WTC11 (cell line): ENCODE results near the gene CEP131. TPM values are rescaled to one million over a fixed set of nuclear protein-coding genes. Genes with fewer than 3 reads are reported as not detected.

ENCODE experiments used
- ATAC-seq: fragments of 200-7000 bp; cut with Tn5 transposase; 2 replicates; pipeline ENCODE4 v1.10.0; 2021; ENCODE audit warnings: mild to moderate bottlenecking, moderate library complexity
- CTCF ChIA-PET: fragments of 300-600 bp; sonication (Branson Sonifier 250); formaldehyde crosslinking; loops from one replicate; lab custom pipeline; 2021; ENCODE audit warnings: antibody characterized with exemption; lab: Charles Lee
- POLR2A ChIA-PET: fragments of 350-600 bp; sonication (Branson Sonifier 250); formaldehyde crosslinking; loops from one replicate; lab custom pipeline; 2021; ENCODE audit warnings: antibody characterized with exemption; lab: Charles Lee
- DNase-seq: peaks from one replicate; pipeline ENCODE4 v3.0.0; 2021; ENCODE audit warnings: low spot score
- H3K27ac Mint-ChIP-seq: 2 replicates; pipeline ENCODE4 v1.8.0; 2021; ENCODE audit warnings: mixed read lengths
- H3K27me3 Mint-ChIP-seq: 2 replicates; pipeline ENCODE4 v1.8.0; 2021; ENCODE audit warnings: low read depth, mild to moderate bottlenecking, moderate library complexity, mixed read lengths
- H3K36me3 Mint-ChIP-seq: 2 replicates; pipeline ENCODE4 v1.8.0; 2021; ENCODE audit warnings: mixed read lengths
- H3K4me1 Mint-ChIP-seq: 2 replicates; pipeline ENCODE4 v1.8.0; 2022; ENCODE audit warnings: mixed read lengths
- H3K4me3 Mint-ChIP-seq: 2 replicates; pipeline ENCODE4 v1.8.0; 2021; ENCODE audit warnings: mild to moderate bottlenecking, moderate library complexity, mixed read lengths
- H3K9me3 Mint-ChIP-seq: 2 replicates; pipeline ENCODE4 v1.8.0; 2021; ENCODE audit warnings: mixed read lengths
- ATF1 ChIP-seq: sonication (generic); formaldehyde crosslinking; IDR thresholded peaks from 2 replicates; pipeline ENCODE4 v1.8.1; 2023; ENCODE audit warnings: mild to moderate bottlenecking, moderate library complexity, missing genetic modification reagents
- GABPB1 ChIP-seq: sonication (generic); formaldehyde crosslinking; IDR thresholded peaks from 2 replicates; pipeline ENCODE4 v1.8.1; 2023; ENCODE audit warnings: mild to moderate bottlenecking, missing genetic modification reagents
- IRF2 ChIP-seq: sonication (generic); formaldehyde crosslinking; IDR thresholded peaks from 2 replicates; pipeline ENCODE4 v1.8.0; 2022; ENCODE audit warnings: low read depth, missing genetic modification reagents, borderline replicate concordance
- NFATC4 ChIP-seq: fragments of 250-450 bp; sonication (Bioruptor Pico); IDR thresholded peaks from 2 replicates; pipeline ENCODE4 v1.9.0; 2021; ENCODE audit warnings: mild to moderate bottlenecking
- NR2C2 ChIP-seq: sonication (generic); formaldehyde crosslinking; IDR thresholded peaks from 2 replicates; pipeline ENCODE4 v1.8.0; 2022; ENCODE audit warnings: mild to moderate bottlenecking, missing genetic modification reagents
- NR3C1 ChIP-seq: sonication (generic); formaldehyde crosslinking; conservative IDR thresholded peaks from 2 replicates; pipeline ENCODE4 v1.8.1; 2023; ENCODE audit warnings: low read depth, mild to moderate bottlenecking, missing genetic modification reagents
- SOX15 ChIP-seq: fragments of 250-450 bp; sonication (Bioruptor Pico); IDR thresholded peaks from 2 replicates; pipeline ENCODE4 v1.9.0; 2021; ENCODE audit warnings: mild to moderate bottlenecking
- TP53 ChIP-seq: sonication (generic); formaldehyde crosslinking; IDR thresholded peaks from 2 replicates; pipeline ENCODE4 v1.8.1; 2023; ENCODE audit warnings: mild to moderate bottlenecking, missing genetic modification reagents
- ZNF219 ChIP-seq: sonication (generic); formaldehyde crosslinking; IDR thresholded peaks from 2 replicates; pipeline ENCODE4 v1.8.0; 2023; ENCODE audit warnings: missing genetic modification reagents, mild to moderate bottlenecking, borderline replicate concordance
- ZNF263 ChIP-seq: sonication (generic); formaldehyde crosslinking; IDR thresholded peaks from 2 replicates; pipeline ENCODE4 v1.8.1; 2022; ENCODE audit warnings: low read depth, mild to moderate bottlenecking, moderate library complexity, missing genetic modification reagents
- ZNF396 ChIP-seq: fragments of 250-450 bp; sonication (Bioruptor Pico); IDR thresholded peaks from 2 replicates; pipeline ENCODE4 v1.8.0; 2021; ENCODE audit warnings: mild to moderate bottlenecking, moderate library complexity, borderline replicate concordance
- total RNA-seq: library from RNA; stranded (reverse); gene quantifications from 3 replicates; pipeline ENCODE4 v1.2.3, GENCODE V29; 2021
- TF ChIP-seq, protein P1 (sequence below): sonication (generic); formaldehyde crosslinking; IDR thresholded peaks from 2 replicates; pipeline ENCODE4 v1.8.1; 2023; ENCODE audit warnings: mild to moderate bottlenecking, missing genetic modification reagents, borderline replicate concordance
- TF ChIP-seq, protein P2 (sequence below): fragments of 200-600 bp; IDR thresholded peaks from 2 replicates; pipeline ENCODE4 v1.8.0; 2022; ENCODE audit warnings: antibody characterized with exemption
- TF ChIP-seq, protein P3 (sequence below): fragments of 250-450 bp; sonication (Bioruptor Pico); conservative IDR thresholded peaks from 2 replicates; pipeline ENCODE4 v1.9.0; 2021; ENCODE audit warnings: mild to moderate bottlenecking

The CEP131 gene
- total RNA-seq, 1 experiment from 2014 or later = 35.2 TPM

DNA sequence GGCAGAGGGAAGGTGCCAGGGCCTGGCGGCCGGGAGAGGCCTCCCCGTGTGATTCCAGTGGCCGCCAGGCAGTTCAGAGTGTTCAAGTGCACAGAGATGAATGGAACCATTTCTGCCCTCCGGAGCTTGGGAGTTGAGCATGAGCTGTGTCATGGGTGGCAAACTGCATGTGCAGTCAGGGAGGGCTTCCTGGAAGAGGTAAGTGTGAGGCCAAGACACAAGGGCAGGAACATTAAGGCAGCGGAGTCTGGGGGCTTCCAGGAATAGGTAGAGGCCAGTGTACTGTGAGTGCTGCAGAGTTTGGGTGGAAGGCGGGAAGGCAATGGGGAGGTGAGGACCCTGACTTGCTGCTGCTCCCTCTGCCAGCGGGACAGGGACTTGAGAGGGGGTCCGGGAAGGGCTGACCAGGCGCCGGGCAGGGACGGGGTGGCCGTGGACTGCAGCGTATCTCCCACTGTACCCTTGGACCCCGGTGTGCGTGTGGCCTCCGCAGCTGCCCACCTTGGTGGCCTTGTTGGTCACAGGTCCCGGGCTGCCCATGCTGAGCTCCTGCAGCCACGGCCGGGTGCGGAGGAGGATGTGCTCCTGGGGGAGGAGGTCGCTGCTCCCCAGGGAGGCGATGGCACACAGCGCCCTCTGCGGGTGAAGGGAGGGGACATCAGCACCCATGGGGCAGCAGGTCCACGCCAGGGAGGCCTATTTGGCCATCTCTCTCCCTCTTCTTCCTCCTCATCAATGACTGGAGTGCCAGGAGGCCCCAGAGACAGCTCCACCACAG is 7.5 kb upstream of the CEP131 start:
- H3K9me3 Mint-ChIP-seq = no peaks in the 10 kb centered on the region
- TF ChIP-seq ZNF263 (CRISPR knock-in tag) = peak; percentile 42; the same call in 1 of the 2 replicates
- TF ChIP-seq, protein P1, sequence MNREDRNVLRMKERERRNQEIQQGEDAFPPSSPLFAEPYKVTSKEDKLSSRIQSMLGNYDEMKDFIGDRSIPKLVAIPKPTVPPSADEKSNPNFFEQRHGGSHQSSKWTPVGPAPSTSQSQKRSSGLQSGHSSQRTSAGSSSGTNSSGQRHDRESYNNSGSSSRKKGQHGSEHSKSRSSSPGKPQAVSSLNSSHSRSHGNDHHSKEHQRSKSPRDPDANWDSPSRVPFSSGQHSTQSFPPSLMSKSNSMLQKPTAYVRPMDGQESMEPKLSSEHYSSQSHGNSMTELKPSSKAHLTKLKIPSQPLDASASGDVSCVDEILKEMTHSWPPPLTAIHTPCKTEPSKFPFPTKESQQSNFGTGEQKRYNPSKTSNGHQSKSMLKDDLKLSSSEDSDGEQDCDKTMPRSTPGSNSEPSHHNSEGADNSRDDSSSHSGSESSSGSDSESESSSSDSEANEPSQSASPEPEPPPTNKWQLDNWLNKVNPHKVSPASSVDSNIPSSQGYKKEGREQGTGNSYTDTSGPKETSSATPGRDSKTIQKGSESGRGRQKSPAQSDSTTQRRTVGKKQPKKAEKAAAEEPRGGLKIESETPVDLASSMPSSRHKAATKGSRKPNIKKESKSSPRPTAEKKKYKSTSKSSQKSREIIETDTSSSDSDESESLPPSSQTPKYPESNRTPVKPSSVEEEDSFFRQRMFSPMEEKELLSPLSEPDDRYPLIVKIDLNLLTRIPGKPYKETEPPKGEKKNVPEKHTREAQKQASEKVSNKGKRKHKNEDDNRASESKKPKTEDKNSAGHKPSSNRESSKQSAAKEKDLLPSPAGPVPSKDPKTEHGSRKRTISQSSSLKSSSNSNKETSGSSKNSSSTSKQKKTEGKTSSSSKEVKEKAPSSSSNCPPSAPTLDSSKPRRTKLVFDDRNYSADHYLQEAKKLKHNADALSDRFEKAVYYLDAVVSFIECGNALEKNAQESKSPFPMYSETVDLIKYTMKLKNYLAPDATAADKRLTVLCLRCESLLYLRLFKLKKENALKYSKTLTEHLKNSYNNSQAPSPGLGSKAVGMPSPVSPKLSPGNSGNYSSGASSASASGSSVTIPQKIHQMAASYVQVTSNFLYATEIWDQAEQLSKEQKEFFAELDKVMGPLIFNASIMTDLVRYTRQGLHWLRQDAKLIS (CRISPR knock-in tag) = no peak
- no peak for TF ChIP-seq IRF2 (CRISPR knock-in tag)
- TF ChIP-seq, protein P2, sequence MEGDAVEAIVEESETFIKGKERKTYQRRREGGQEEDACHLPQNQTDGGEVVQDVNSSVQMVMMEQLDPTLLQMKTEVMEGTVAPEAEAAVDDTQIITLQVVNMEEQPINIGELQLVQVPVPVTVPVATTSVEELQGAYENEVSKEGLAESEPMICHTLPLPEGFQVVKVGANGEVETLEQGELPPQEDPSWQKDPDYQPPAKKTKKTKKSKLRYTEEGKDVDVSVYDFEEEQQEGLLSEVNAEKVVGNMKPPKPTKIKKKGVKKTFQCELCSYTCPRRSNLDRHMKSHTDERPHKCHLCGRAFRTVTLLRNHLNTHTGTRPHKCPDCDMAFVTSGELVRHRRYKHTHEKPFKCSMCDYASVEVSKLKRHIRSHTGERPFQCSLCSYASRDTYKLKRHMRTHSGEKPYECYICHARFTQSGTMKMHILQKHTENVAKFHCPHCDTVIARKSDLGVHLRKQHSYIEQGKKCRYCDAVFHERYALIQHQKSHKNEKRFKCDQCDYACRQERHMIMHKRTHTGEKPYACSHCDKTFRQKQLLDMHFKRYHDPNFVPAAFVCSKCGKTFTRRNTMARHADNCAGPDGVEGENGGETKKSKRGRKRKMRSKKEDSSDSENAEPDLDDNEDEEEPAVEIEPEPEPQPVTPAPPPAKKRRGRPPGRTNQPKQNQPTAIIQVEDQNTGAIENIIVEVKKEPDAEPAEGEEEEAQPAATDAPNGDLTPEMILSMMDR = peak; percentile 50
- TF ChIP-seq ZNF396 (CRISPR knock-in tag) = no peak
- TF ChIP-seq GABPB1 (CRISPR knock-in tag) = no peak
- TF ChIP-seq TP53 = no peak
- no peak for TF ChIP-seq NR3C1 (CRISPR knock-in tag)
- TF ChIP-seq NR2C2 (CRISPR knock-in tag) = no peak
- TF ChIP-seq, all 79 proteins: peak for 2
- Mint-ChIP-seq H3K36me3 (peaks cover 14% of the 10 kb centered on the region), H3K27me3 (peaks cover 12% of the 10 kb centered on the region), H3K27ac (no peak overlapping the region), H3K4me3 (no peak overlapping the region), H3K4me1 (no peaks in the 10 kb centered on the region)
- DNase-seq (peak; percentile 60), ATAC-seq (peak; percentile 60; the same call in 1 of the 2 replicates)
- ChIA-PET POLR2A (no interaction called here), CTCF (interaction anchor here (0.5 to 1.4 kb wide), 15 partner anchors 9 to 701 kb away, joined by 3 to 7 read pairs (median 3); partner anchors contain the start of genes NDUFAF8 and TEPSIN)

DNA sequence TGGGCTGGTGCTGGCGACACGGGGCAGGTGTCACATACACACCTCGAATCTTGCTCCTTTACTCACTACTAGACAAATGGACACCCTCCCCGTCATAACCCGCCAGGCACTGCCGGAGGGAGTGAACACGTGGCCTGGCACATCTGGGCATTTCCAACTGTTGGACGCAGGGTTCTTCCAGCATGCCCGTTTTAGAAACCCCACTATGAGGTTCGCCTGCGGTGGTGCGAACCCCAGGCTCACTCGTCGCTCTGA is 6.8 kb upstream of the CEP131 start:
- Mint-ChIP-seq H3K4me3 (no peak overlapping the region), H3K27ac (no peak overlapping the region), H3K4me1 (no peaks in the 10 kb centered on the region), H3K9me3 (no peaks in the 10 kb centered on the region), H3K27me3 (peaks cover 14% of the 10 kb centered on the region), H3K36me3 (peaks cover 14% of the 10 kb centered on the region)
- ATAC-seq (no peak), DNase-seq (no peak)
- POLR2A ChIA-PET = no interaction called here
- CTCF ChIA-PET = interaction anchor here (1.1 to 1.4 kb wide), 5 partner anchors 8 to 108 kb away, joined by 3 to 7 read pairs (median 4); no protein-coding TSS in a partner anchor
- TF ChIP-seq NFATC4 (no peak), ATF1 (CRISPR knock-in tag) (no peak), ZNF219 (CRISPR knock-in tag) (no peak), SOX15 (CRISPR knock-in tag) (no peak)
- TF ChIP-seq, protein P1 (CRISPR knock-in tag) = no peak
- TF ChIP-seq, protein P3, sequence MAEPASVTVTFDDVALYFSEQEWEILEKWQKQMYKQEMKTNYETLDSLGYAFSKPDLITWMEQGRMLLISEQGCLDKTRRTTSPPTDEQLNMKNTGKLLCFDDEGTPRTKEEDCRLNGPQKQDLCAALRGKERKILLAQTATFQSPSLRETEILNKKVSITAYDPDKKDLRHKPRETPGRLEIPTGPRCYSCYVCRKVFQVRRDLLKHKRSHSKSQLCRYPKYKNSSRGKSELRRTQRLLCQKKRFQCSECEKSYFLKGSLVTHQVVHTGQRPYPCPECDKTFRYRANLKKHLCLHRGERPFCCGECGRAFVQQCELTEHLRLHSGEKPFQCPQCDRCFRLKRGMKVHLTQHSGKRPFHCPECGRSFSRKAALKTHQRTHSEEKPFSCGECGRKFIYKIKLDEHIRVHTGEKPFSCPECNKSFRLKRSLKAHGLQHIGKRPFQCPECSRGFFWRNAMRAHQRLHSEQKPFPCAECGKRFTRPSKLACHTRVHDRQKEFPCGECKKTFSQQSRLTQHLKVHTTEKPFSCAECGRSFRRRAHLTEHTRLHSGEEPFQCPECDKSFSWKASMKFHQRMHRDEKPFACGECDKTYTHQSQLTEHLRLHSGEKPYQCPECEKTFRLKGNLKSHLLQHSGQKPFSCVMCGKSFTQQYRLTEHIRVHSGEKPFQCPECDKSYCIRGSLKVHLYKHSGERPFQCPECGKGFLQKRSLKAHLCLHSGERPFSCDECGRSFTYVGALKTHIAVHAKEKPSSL (CRISPR knock-in tag) = no peak
